CD4-positive, alpha-beta T cell (primary cell): ENCODE data around the gene INPP4B. TPM values are rescaled to one million over a fixed set of nuclear protein-coding genes. Genes with fewer than 3 reads are reported as not detected.

Source experiments
- ATAC-seq: fragments of 200-7000 bp; cut with Tn5 transposase; one replicate; pipeline ENCODE4 v1.10.0; 2022; ENCODE audit warnings: mild to moderate bottlenecking; ENCODE audit not compliant: poor library complexity
- CTCF ChIA-PET: fragments of 350-600 bp; sonication (Branson Sonifier 250); formaldehyde crosslinking; loops from one replicate; lab custom pipeline; 2021; ENCODE audit warnings: antibody characterized with exemption, inconsistent platforms; lab: Charles Lee
- POLR2A ChIA-PET: fragments of 350-600 bp; sonication (Branson Sonifier 250); formaldehyde crosslinking; loops from one replicate; lab custom pipeline; 2021; ENCODE audit warnings: antibody characterized with exemption, inconsistent platforms; lab: Charles Lee
- DNase-seq, 14 experiments: peaks; one replicate each; pipeline ENCODE4 v3.0.0-alpha.2; 2013 to 2020; ENCODE audit warnings: mixed read lengths in 2 of 14
- H3K27ac ChIP-seq, 2 donors: one replicate each; pipeline versions ENCODE4 v1.5.1 to v1.7.0; 2013; ENCODE audit warnings: low read length in 2 of 2, low read depth in 1 of 2, mild to moderate bottlenecking in 1 of 2
- H3K27me3 ChIP-seq, 2 experiments: 1 replicate in 1 of 2; 2 replicates in 1 of 2; pipeline versions ENCODE4 v1.6.1 to v1.7.0; 2013; ENCODE audit warnings: low read length in 2 of 2, control low read depth in 1 of 2, mild to moderate bottlenecking in 1 of 2, moderate library complexity in 1 of 2; ENCODE audit not compliant: insufficient read depth in 2 of 2, control insufficient read depth in 1 of 2
- H3K36me3 ChIP-seq: one replicate; pipeline ENCODE4 v1.6.1; 2013; ENCODE audit warnings: low read length, control low read depth; ENCODE audit not compliant: insufficient read depth
- H3K4me1 ChIP-seq: one replicate; pipeline ENCODE4 v1.6.1; 2013; ENCODE audit warnings: low read length, control low read depth; ENCODE audit not compliant: insufficient read depth
- H3K4me3 ChIP-seq: one replicate; pipeline ENCODE4 v1.5.1; 2013; ENCODE audit warnings: mild to moderate bottlenecking, low read length, moderate library complexity
- H3K9me3 ChIP-seq, 2 experiments: 1 replicate in 1 of 2; 2 replicates in 1 of 2; pipeline versions ENCODE4 v1.6.1 to v1.7.0; 2013; ENCODE audit warnings: low read length in 2 of 2, mild to moderate bottlenecking in 2 of 2, control low read depth in 1 of 2, moderate library complexity in 1 of 2; ENCODE audit not compliant: control insufficient read depth in 1 of 2, insufficient read depth in 1 of 2
- H3K27ac Mint-ChIP-seq: one replicate; pipeline ENCODE4 v1.8.0; 2020; ENCODE audit warnings: mixed read lengths
- H3K27me3 Mint-ChIP-seq: one replicate; pipeline ENCODE4 v1.8.0; 2021; ENCODE audit warnings: mixed read lengths
- H3K36me3 Mint-ChIP-seq: one replicate; pipeline ENCODE4 v1.8.0; 2021; ENCODE audit warnings: low read depth, mixed read lengths
- H3K4me1 Mint-ChIP-seq: one replicate; pipeline ENCODE4 v1.8.0; 2021; ENCODE audit warnings: low read depth, mixed read lengths
- H3K4me3 Mint-ChIP-seq: one replicate; pipeline ENCODE4 v1.8.0; 2020; ENCODE audit warnings: mild to moderate bottlenecking, mixed read lengths
- H3K9me3 Mint-ChIP-seq: one replicate; pipeline ENCODE4 v1.8.0; 2020; ENCODE audit warnings: mixed read lengths
- CTCF ChIP-seq: fragments of 200-600 bp; IDR thresholded peaks from one replicate; pipeline ENCODE4 v1.8.0; 2022; ENCODE audit warnings: antibody characterized with exemption, mild to moderate bottlenecking
- intact Hi-C, 2 experiments: fragments of 100-400 bp; cut with DNase I in 1 of 2; cut with micrococcal nuclease in 1 of 2; formaldehyde crosslinking; loops; one replicate each; pipeline versions ENCODE4 v1.15.1 to v1.9.0; 2023 to 2025; cut with DNase I, micrococcal nuclease
- total RNA-seq, 174 experiments: library from RNA in 2 of 174; stranded (reverse) in 2 of 174; gene quantifications; one replicate each; pipeline ENCODE4 v1.2.3 and lab custom pipeline; 2021 to 2026

The INPP4B gene
- total RNA-seq, 2 experiments from 2014 or later, result 50.7 to 53.8 TPM

GRCh38 chr4:142406499-142406835 lies 439.6 kb downstream of the INPP4B start:
- H3K27ac ChIP-seq, result peak overlapping the region; percentile 62 to 64
- ChIA-PET POLR2A (interaction anchor here (0.8 to 6.6 kb wide), 25 partner anchors 8 to 314 kb away, joined by 3 to 116 read pairs (median 5); no protein-coding TSS in a partner anchor), CTCF (interaction anchor here (0.7 to 2.7 kb wide), 11 partner anchors 9 to 167 kb away, joined by 3 to 11 read pairs (median 3); no protein-coding TSS in a partner anchor)
- Mint-ChIP-seq H3K36me3 (peaks cover 24% of the 10 kb centered on the region), H3K9me3 (no peaks in the 10 kb centered on the region), H3K4me1 (peaks cover 70% of the 10 kb centered on the region), H3K4me3 (peak overlapping the region; percentile 99), H3K27me3 (no peaks in the 10 kb centered on the region), H3K27ac (peak overlapping the region; percentile 96)
- no peaks in the 10 kb centered on the region for H3K9me3 ChIP-seq
- ATAC-seq (no peak), DNase-seq (no peak)
- H3K36me3 ChIP-seq, result no peaks in the 10 kb centered on the region
- peaks cover 31% of the 10 kb centered on the region for H3K4me1 ChIP-seq
- intact Hi-C loops, result loop anchor here in 1 of 2 experiments (2.0 kb wide), 1 partner anchor 40 kb away; no protein-coding TSS in a partner anchor
- TF ChIP-seq CTCF, result no peak
- peak overlapping the region; percentile 63 for H3K4me3 ChIP-seq
- no peaks in the 10 kb centered on the region for H3K27me3 ChIP-seq

GRCh38 chr4:142405695-142406498 lies 440.2 kb downstream of the INPP4B start:
- Mint-ChIP-seq H3K27ac (peak overlapping the region; percentile 96), H3K9me3 (no peaks in the 10 kb centered on the region), H3K4me3 (peak overlapping the region; percentile 99), H3K27me3 (no peaks in the 10 kb centered on the region), H3K4me1 (peaks cover 69% of the 10 kb centered on the region), H3K36me3 (peaks cover 29% of the 10 kb centered on the region)
- TF ChIP-seq CTCF, result no peak
- Histone ChIP-seq H3K4me1 (peaks cover 30% of the 10 kb centered on the region), H3K36me3 (no peaks in the 10 kb centered on the region), H3K27me3 (no peaks in the 10 kb centered on the region), H3K4me3 (peak overlapping the region; percentile 63), H3K9me3 (no peaks in the 10 kb centered on the region), H3K27ac (peak overlapping the region; percentile 62 to 64)
- peak in 2 of 14 experiments; percentile 34 to 38 for DNase-seq
- peak; percentile 11 for ATAC-seq
- POLR2A ChIA-PET, result interaction anchor here (0.7 to 6.6 kb wide), 27 partner anchors 9 to 308 kb away, joined by 3 to 116 read pairs (median 5); no protein-coding TSS in a partner anchor
- CTCF ChIA-PET, result interaction anchor here (0.8 to 2.7 kb wide), 10 partner anchors 9 to 162 kb away, joined by 3 to 11 read pairs (median 5); no protein-coding TSS in a partner anchor
- intact Hi-C loops, result loop anchor here in 1 of 2 experiments (2.0 kb wide), 4 partner anchors 13 to 161 kb away; no protein-coding TSS in a partner anchor

GRCh38 chr4:142405021-142405694 lies 440.9 kb downstream of the INPP4B start:
- Mint-ChIP-seq H3K9me3 (no peaks in the 10 kb centered on the region), H3K4me3 (peak overlapping the region; percentile 99), H3K27ac (peak overlapping the region; percentile 96), H3K36me3 (peaks cover 36% of the 10 kb centered on the region), H3K4me1 (peaks cover 72% of the 10 kb centered on the region), H3K27me3 (no peaks in the 10 kb centered on the region)
- intact Hi-C loops, result loop anchor here in 1 of 2 experiments (2.0 kb wide), 3 partner anchors 14 to 162 kb away; no protein-coding TSS in a partner anchor
- no peaks in the 10 kb centered on the region for H3K36me3 ChIP-seq
- peaks cover 28% of the 10 kb centered on the region for H3K4me1 ChIP-seq
- POLR2A ChIA-PET, result interaction anchor here (0.7 to 6.6 kb wide), 18 partner anchors 10 to 309 kb away, joined by 3 to 116 read pairs (median 4); no protein-coding TSS in a partner anchor
- peak overlapping the region; percentile 62 to 64 for H3K27ac ChIP-seq
- H3K9me3 ChIP-seq, result no peaks in the 10 kb centered on the region
- no peaks in the 10 kb centered on the region for H3K27me3 ChIP-seq
- TF ChIP-seq CTCF, result no peak
- DNase-seq (peak; percentile 11 to 83 (median 44)), ATAC-seq (peak; percentile 64)
- H3K4me3 ChIP-seq, result peak overlapping the region; percentile 63
- CTCF ChIA-PET, result interaction anchor here (0.8 to 2.7 kb wide), 7 partner anchors 8 to 162 kb away, joined by 3 to 11 read pairs (median 6); no protein-coding TSS in a partner anchor
